H1 (cell line): Measurements from ENCODE around the gene ERC1. TPM values are rescaled to one million over a fixed set of nuclear protein-coding genes. Genes with fewer than 3 reads are reported as not detected.

Experiments used
- NRF1 ChIP-seq: IDR thresholded peaks from 2 replicates; pipeline ENCODE4 v1.6.1; 2011; ENCODE audit warnings: mild to moderate bottlenecking, low read depth, low read length, improper control_type of control experiment
- SP2 ChIP-seq: IDR thresholded peaks from 2 replicates; pipeline ENCODE4 v1.6.1; 2012; ENCODE audit warnings: mild to moderate bottlenecking, low read length, inconsistent platforms
- polyA plus RNA-seq, 7 experiments: library from polyadenylated mRNA; depleted of rRNA in 3 of 7; stranded (reverse) in 5 of 7; unstranded in 2 of 7; fragments of >200 nt in 5 of 7; fragments of 200-250 nt in 2 of 7; gene quantifications; 1 replicate in 5 of 7; 2 replicates in 1 of 7; 4 replicates in 1 of 7; pipeline versions ENCODE4 v1.2.1 to v1.2.3, GENCODE V29; 2011 to 2013; ENCODE audit warnings: missing spikeins in 2 of 7, mixed read lengths in 2 of 7
- total RNA-seq: library from RNA; stranded (reverse); fragmentation: NEBNext Ultra II Directional; extraction: Animal tissue kit (Norgen Biotek cat#: 25700); gene quantifications from 2 replicates; pipeline ENCODE4 v1.2.1, GENCODE V29; 2021

The ERC1 gene
- total and polyA plus RNA-seq, 2 of the 8 experiments (the other 6 are each of a cell fraction or from before 2014, with no cell fraction given), result 7.8 to 45.7 TPM

GRCh38 chr12:1094714-1095113 is 103.7 kb downstream of the ERC1 start (continued):
- TF ChIP-seq NRF1, result no peak
- no peak for TF ChIP-seq SP2
